OCI-LY7 (cell line): ENCODE measurements around the gene TMEM204. TPM values are rescaled to one million over a fixed set of nuclear protein-coding genes. Genes with fewer than 3 reads are reported as not detected.

Experiments
- BruUV-seq: library from RNA; stranded (reverse); fragments of 400-500 nt; replicated peaks from 2 replicates; lab custom pipeline; 2021; lab: Mats Ljungman, UMichigan
- CTCF ChIA-PET: fragments of 300-600 bp; sonication (Branson Sonifier 250); formaldehyde crosslinking; loops from one replicate; lab custom pipeline; 2022; ENCODE audit warnings: antibody characterized with exemption; ENCODE audit not compliant: unreplicated experiment; lab: Charles Lee
- POLR2A ChIA-PET: fragments of 300-600 bp; sonication (Branson Sonifier 250); formaldehyde crosslinking; loops from one replicate; lab custom pipeline; 2022; ENCODE audit warnings: antibody characterized with exemption; lab: Charles Lee
- DNase-seq: peaks from one replicate; pipeline ENCODE4 v3.0.0-alpha.2; 2015; ENCODE audit warnings: low spot score
- H2AFZ ChIP-seq: fragments of 200-600 bp; sonication (generic), shearing (Covaris generic); 2 replicates; pipeline ENCODE4 v1.6.1; 2014; ENCODE audit warnings: mild to moderate bottlenecking, antibody characterized with exemption, low read length, moderate library complexity
- H3K27ac ChIP-seq: fragments of 200-600 bp; sonication (generic); 2 replicates; pipeline ENCODE4 v1.5.1; 2014; ENCODE audit warnings: mixed run types, low read depth, mild to moderate bottlenecking, moderate library complexity, low read length, inconsistent platforms; ENCODE audit not compliant: poor library complexity, severe bottlenecking
- H3K36me3 ChIP-seq: fragments of 200-600 bp; sonication (generic); 2 replicates; pipeline ENCODE4 v1.6.1; 2014; ENCODE audit warnings: mild to moderate bottlenecking, antibody characterized with exemption, low read length, moderate library complexity, mixed read lengths; ENCODE audit not compliant: insufficient read depth
- H3K4me1 ChIP-seq: fragments of 200-600 bp; sonication (generic); 2 replicates; pipeline ENCODE4 v1.5.1; 2014; ENCODE audit warnings: mild to moderate bottlenecking, low read length; ENCODE audit not compliant: insufficient read depth, poor library complexity, severe bottlenecking
- H3K4me2 ChIP-seq: fragments of 200-600 bp; sonication (generic); 2 replicates; pipeline ENCODE4 v1.6.1; 2014; ENCODE audit warnings: mild to moderate bottlenecking, low read length
- H3K4me3 ChIP-seq: fragments of 200-600 bp; sonication (generic); 2 replicates; pipeline ENCODE4 v1.5.1; 2014; ENCODE audit warnings: mild to moderate bottlenecking, low read depth, low read length; ENCODE audit not compliant: poor library complexity, severe bottlenecking
- H3K79me2 ChIP-seq: fragments of 200-600 bp; sonication (generic); 2 replicates; pipeline ENCODE4 v1.6.1; 2016; ENCODE audit warnings: low read depth, mild to moderate bottlenecking, low read length, moderate library complexity, mixed read lengths; ENCODE audit not compliant: insufficient read depth
- H3K9me2 ChIP-seq: fragments of 200-600 bp; sonication (generic); 2 replicates; pipeline ENCODE4 v1.6.1; 2016; ENCODE audit warnings: mild to moderate bottlenecking, low read length, mixed read lengths; ENCODE audit not compliant: insufficient read depth
- H3K9me3 ChIP-seq: fragments of 200-600 bp; sonication (generic); 2 replicates; pipeline ENCODE4 v1.6.1; 2014; ENCODE audit warnings: mild to moderate bottlenecking, mixed run types, low read length, mixed read lengths
- H4K20me1 ChIP-seq: fragments of 200-600 bp; sonication (generic); 2 replicates; pipeline ENCODE4 v1.6.1; 2014; ENCODE audit warnings: mild to moderate bottlenecking, antibody characterized with exemption, low read length, moderate library complexity, mixed read lengths; ENCODE audit not compliant: insufficient read depth
- CTCF ChIP-seq: fragments of 200-600 bp; sonication (generic); conservative IDR thresholded peaks from 2 replicates; pipeline ENCODE4 v1.5.1; 2014; ENCODE audit warnings: mild to moderate bottlenecking, antibody characterized with exemption, low read length, moderate library complexity, mixed read lengths
- EZH2phosphoT487 ChIP-seq: fragments of 200-600 bp; sonication (generic); IDR thresholded peaks from 2 replicates; pipeline ENCODE4 v1.6.1; 2018; ENCODE audit warnings: low read depth, borderline replicate concordance, mild to moderate bottlenecking, mixed run types, antibody characterized with exemption, low read length, moderate library complexity, mixed read lengths
- intact Hi-C: fragments of 100-400 bp; cut with micrococcal nuclease; formaldehyde crosslinking; loops from one replicate; pipeline ENCODE4 v1.10.0; 2022; ENCODE audit not compliant: unreplicated experiment
- total RNA-seq, 2 experiments: library from RNA; depleted of rRNA in 1 of 2; stranded (reverse); fragments of >200 nt in 1 of 2; shearing (Covaris generic) in 1 of 2; gene quantifications; 2 replicates each; pipeline ENCODE4 v1.2.3, GENCODE V29; 2014 to 2022

The TMEM204 gene
- total RNA-seq, 2 experiments from 2014 or later = not detected

- H3K9me3 ChIP-seq = no peaks in the 10 kb centered on the region
- POLR2A ChIA-PET = no interaction called here
- H4K20me1 ChIP-seq = no peaks in the 10 kb centered on the region
- DNase-seq = no peak
- H3K4me3 ChIP-seq = no peak overlapping the region
- CTCF ChIA-PET = no interaction called here
- no peak overlapping the region for H3K27ac ChIP-seq
- no peak overlapping the region for H3K4me2 ChIP-seq
- no peak overlapping the region for H2AFZ ChIP-seq
- BruUV-seq = no TSS peak
- H3K9me2 ChIP-seq = no peaks in the 10 kb centered on the region
- intact Hi-C loops = no loop called here
- H3K4me1 ChIP-seq = peaks cover 7% of the 10 kb centered on the region
- H3K79me2 ChIP-seq = no peaks in the 10 kb centered on the region
- TF ChIP-seq CTCF (no peak), EZH2phosphoT487 (no peak)
- no peaks in the 10 kb centered on the region for H3K36me3 ChIP-seq
Measured at GRCh38 chr16:1488054-1488601, 45.3 kb upstream of the TMEM204 start.

GRCh38 chr16:1488619-1489018, 44.8 kb upstream of the TMEM204 start, which contains the start of gene PTX4:
Gene PTX4, minus strand, starts transcription at chr16:1488944. Its CDS starts 35 bp downstream, at chr16:1488909.
- ChIA-PET CTCF (no interaction called here), POLR2A (no interaction called here)
- Histone ChIP-seq H3K4me1 (peaks cover 7% of the 10 kb centered on the region), H3K36me3 (no peaks in the 10 kb centered on the region), H3K27ac (no peak within 1 kb of the TSS), H4K20me1 (no peaks in the 10 kb centered on the region), H3K9me3 (no peaks in the 10 kb centered on the region), H3K9me2 (no peaks in the 10 kb centered on the region), H3K4me2 (no peak within 1 kb of the TSS), H2AFZ (no peak within 1 kb of the TSS), H3K4me3 (no peak within 1 kb of the TSS), H3K79me2 (peaks cover 1% of the 10 kb centered on the region; the same call in 1 of the 2 replicates)
- TF ChIP-seq CTCF (no peak), EZH2phosphoT487 (no peak)
- intact Hi-C loops = no loop called here
- no peak for DNase-seq
- BruUV-seq = no TSS peak

- Histone ChIP-seq H2AFZ (no peak overlapping the region), H3K27ac (no peak overlapping the region), H3K79me2 (peaks cover 6% of the 10 kb centered on the region; the same call in 1 of the 2 replicates), H3K9me2 (no peaks in the 10 kb centered on the region), H3K9me3 (no peaks in the 10 kb centered on the region), H3K36me3 (no peaks in the 10 kb centered on the region), H4K20me1 (no peaks in the 10 kb centered on the region), H3K4me3 (no peak overlapping the region), H3K4me2 (no peak overlapping the region), H3K4me1 (peaks cover 10% of the 10 kb centered on the region)
- TF ChIP-seq EZH2phosphoT487 (no peak), CTCF (no peak)
- intact Hi-C loops = no loop called here
- POLR2A ChIA-PET = no interaction called here
- CTCF ChIA-PET = no interaction called here
- DNase-seq = no peak
- BruUV-seq = no TSS peak
Measured at GRCh38 chr16:1489077-1489476, 44.4 kb upstream of the TMEM204 start.
